RWPE1 (cell line): ENCODE measurements around the gene NUP37.

Source experiments
- CTCF ChIA-PET: fragments of 350-600 bp; sonication (Branson Sonifier 250); formaldehyde crosslinking; extraction: SDS; loops from one replicate; lab custom pipeline; 2021; lab: Yijun Ruan, JAX
- POLR2A ChIA-PET: fragments of 400-600 bp; formaldehyde crosslinking; extraction: SDS; loops from one replicate; lab custom pipeline; 2020; ENCODE audit warnings: antibody characterized with exemption; ENCODE audit not compliant: low non-redundant PET; lab: Yijun Ruan, JAX
- DNase-seq: peaks from one replicate; pipeline ENCODE4 v3.0.0; 2012; ENCODE audit warnings: low spot score
- H3K27ac ChIP-seq: fragments of 450-650 bp; 2 replicates; pipeline ENCODE4 v1.5.1; 2017
- CTCF ChIP-seq: fragments of 450-650 bp; conservative IDR thresholded peaks from 2 replicates; pipeline ENCODE4 v1.5.1; 2017; ENCODE audit warnings: low read depth, mild to moderate bottlenecking

The NUP37 gene

GRCh38 chr12:102061096-102061559, 58.8 kb downstream of the NUP37 start:
- POLR2A ChIA-PET = no interaction called here
- CTCF ChIA-PET = no interaction called here

GRCh38 chr12:102059343-102059742, 60.6 kb downstream of the NUP37 start:
- CTCF ChIA-PET = no interaction called here

More at GRCh38 chr12:102061096-102061559, 58.8 kb downstream of the NUP37 start:
- peak overlapping the region; percentile 72 for H3K27ac ChIP-seq
- DNase-seq = peak; percentile 13
- no peak for TF ChIP-seq CTCF

GRCh38 chr12:102054345-102054744, 65.6 kb downstream of the NUP37 start:
- TF ChIP-seq CTCF = no peak
- no peak for DNase-seq
- H3K27ac ChIP-seq = no peak overlapping the region
- ChIA-PET POLR2A (no interaction called here), CTCF (no interaction called here)

More at GRCh38 chr12:102059343-102059742, 60.6 kb downstream of the NUP37 start:
- no peak overlapping the region for H3K27ac ChIP-seq
- POLR2A ChIA-PET = no interaction called here
- TF ChIP-seq CTCF = no peak
- no peak for DNase-seq

GRCh38 chr12:102053062-102053349, 66.9 kb downstream of the NUP37 start:
- DNase-seq = no peak
- H3K27ac ChIP-seq = no peak overlapping the region
- CTCF ChIA-PET = interaction anchor here (0.6 kb wide), 1 partner anchor 19 kb away, joined by 3 read pairs; no protein-coding TSS in a partner anchor
- no peak for TF ChIP-seq CTCF
- POLR2A ChIA-PET = interaction anchor here (1.0 kb wide), 1 partner anchor 9 kb away, joined by 3 read pairs; the partner anchor contains the start of gene WASHC3

GRCh38 chr12:102052192-102053061, 67.5 kb downstream of the NUP37 start:
- POLR2A ChIA-PET = no interaction called here
- CTCF ChIA-PET = interaction anchor here (0.6 kb wide), 1 partner anchor 20 kb away, joined by 3 read pairs; no protein-coding TSS in a partner anchor
- TF ChIP-seq CTCF = no peak
- H3K27ac ChIP-seq = no peak overlapping the region
- no peak for DNase-seq

- CTCF ChIA-PET = no interaction called here
- DNase-seq = no peak
- TF ChIP-seq CTCF = no peak
- POLR2A ChIA-PET = no interaction called here
- no peak overlapping the region for H3K27ac ChIP-seq
Observed at GRCh38 chr12:102051431-102051965, 68.4 kb downstream of the NUP37 start.
